Esophagus (tissue), 2 donors: Measurements from ENCODE around the gene SCMH1. TPM values are rescaled to one million over a fixed set of nuclear protein-coding genes. Genes with fewer than 3 reads are reported as not detected.

ENCODE experiments used
- H3K27ac ChIP-seq, 2 donors: one replicate each; pipeline ENCODE4 v1.5.1; 2013; ENCODE audit warnings: low read depth in 2 of 2, mild to moderate bottlenecking in 2 of 2, inconsistent platforms in 1 of 2, low read length in 1 of 2, moderate library complexity in 1 of 2
- H3K27me3 ChIP-seq, 2 donors: one replicate each; pipeline ENCODE4 v1.6.1; 2013; ENCODE audit warnings: low read length in 2 of 2, control low read depth in 1 of 2, mild to moderate bottlenecking in 1 of 2; ENCODE audit not compliant: insufficient read depth in 2 of 2, control insufficient read depth in 1 of 2
- H3K36me3 ChIP-seq, 2 donors: one replicate each; pipeline ENCODE4 v1.6.1; 2013; ENCODE audit warnings: low read length in 1 of 2; ENCODE audit not compliant: control insufficient read depth in 2 of 2, insufficient read depth in 2 of 2
- H3K4me1 ChIP-seq, 2 donors: one replicate each; pipeline ENCODE4 v1.6.1; 2013; ENCODE audit warnings: low read length in 1 of 2; ENCODE audit not compliant: control insufficient read depth in 2 of 2, insufficient read depth in 2 of 2
- H3K4me3 ChIP-seq, 2 donors: one replicate each; pipeline ENCODE4 v1.5.1; 2013; ENCODE audit warnings: low read length in 2 of 2, mild to moderate bottlenecking in 2 of 2, low read depth in 1 of 2, moderate library complexity in 1 of 2
- H3K9me3 ChIP-seq, 2 donors: one replicate each; pipeline ENCODE4 v1.6.1; 2013; ENCODE audit warnings: mild to moderate bottlenecking in 2 of 2, low read depth in 1 of 2, low read length in 1 of 2, moderate library complexity in 1 of 2; ENCODE audit not compliant: control insufficient read depth in 2 of 2, insufficient read depth in 1 of 2
- WGBS, 2 donors: extraction: QIAGEN DNeasy Blood & Tissue Kit; methylation state at CpG; one replicate each; pipeline ENCODE4 v1.1.7; 2013; 5-methylcytosine and 5-hydroxymethylcytosine counted together
- polyA plus RNA-seq, 2 donors: library from polyadenylated mRNA; stranded (reverse); fragments of 200-250 nt; gene quantifications; one replicate each; pipeline ENCODE4 v1.2.3, GENCODE V29; 2013
- donor health status: healthy with polysubstance abuse.
- donor health status: Bipolar disorder and iron deficiency.

SCMH1 gene
- polyA plus RNA-seq, 2 donors, result 11.1 to 12.8 TPM

GRCh38 chr1:41098730-41099460 lies 143.2 kb downstream of the SCMH1 start:
- no peak overlapping the region for H3K4me3 ChIP-seq
- WGBS, 2 donors, result 87 to 88% methylated on average over 5 of the region's 5 CpGs
- H3K27ac ChIP-seq, result no peak overlapping the region
- no peaks in the 10 kb centered on the region for H3K4me1 ChIP-seq
- H3K27me3 ChIP-seq, result no peaks in the 10 kb centered on the region
- H3K9me3 ChIP-seq, result no peaks in the 10 kb centered on the region
- H3K36me3 ChIP-seq, result no peaks in the 10 kb centered on the region

GRCh38 chr1:41097105-41097504 lies 145.0 kb downstream of the SCMH1 start:
- Histone ChIP-seq H3K36me3 (no peaks in the 10 kb centered on the region), H3K9me3 (no peaks in the 10 kb centered on the region), H3K4me1 (no peaks in the 10 kb centered on the region), H3K27ac (no peak overlapping the region), H3K4me3 (no peak overlapping the region), H3K27me3 (no peaks in the 10 kb centered on the region)
- WGBS, 2 donors, result 72 to 73% methylated on average over 4 of the region's 4 CpGs

- no peaks in the 10 kb centered on the region for H3K4me1 ChIP-seq
- 65 to 69% methylated on average over 5 of the region's 5 CpGs for WGBS, 2 donors
- H3K36me3 ChIP-seq, result no peaks in the 10 kb centered on the region
- no peaks in the 10 kb centered on the region for H3K9me3 ChIP-seq
- H3K27me3 ChIP-seq, result no peaks in the 10 kb centered on the region
- H3K27ac ChIP-seq, result no peak overlapping the region
- no peak overlapping the region for H3K4me3 ChIP-seq
Measured at GRCh38 chr1:41093826-41094225, 148.3 kb downstream of the SCMH1 start.

GRCh38 chr1:41086921-41087320 lies 155.2 kb downstream of the SCMH1 start:
- no peak overlapping the region for H3K4me3 ChIP-seq
- no peaks in the 10 kb centered on the region for H3K9me3 ChIP-seq
- H3K27me3 ChIP-seq, result no peaks in the 10 kb centered on the region
- H3K4me1 ChIP-seq, result no peaks in the 10 kb centered on the region
- H3K36me3 ChIP-seq, result no peaks in the 10 kb centered on the region
- H3K27ac ChIP-seq, result no peak overlapping the region

- 89 to 92% methylated on average over 2 of the region's 2 CpGs for WGBS, 2 donors
- H3K9me3 ChIP-seq, result no peaks in the 10 kb centered on the region
- no peaks in the 10 kb centered on the region for H3K27me3 ChIP-seq
- peaks cover 0 to 2% of the 10 kb centered on the region in 2 donors for H3K36me3 ChIP-seq
- H3K4me3 ChIP-seq, result no peak overlapping the region
- no peaks in the 10 kb centered on the region for H3K4me1 ChIP-seq
- no peak overlapping the region for H3K27ac ChIP-seq
Measured at GRCh38 chr1:41078616-41079015, 163.5 kb downstream of the SCMH1 start.

- Histone ChIP-seq H3K4me3 (no peak overlapping the region), H3K36me3 (peaks cover 0 to 2% of the 10 kb centered on the region in 2 donors), H3K9me3 (no peaks in the 10 kb centered on the region), H3K4me1 (no peaks in the 10 kb centered on the region), H3K27me3 (no peaks in the 10 kb centered on the region), H3K27ac (no peak overlapping the region)
- 98 to 100% methylated on average over 3 of the region's 3 CpGs for WGBS, 2 donors
Measured at GRCh38 chr1:41078193-41078592, 163.9 kb downstream of the SCMH1 start.

GRCh38 chr1:41073971-41074370 lies 168.1 kb downstream of the SCMH1 start:
- Histone ChIP-seq H3K27me3 (no peaks in the 10 kb centered on the region), H3K36me3 (peaks cover 0 to 2% of the 10 kb centered on the region in 2 donors), H3K4me3 (no peak overlapping the region), H3K27ac (no peak overlapping the region), H3K4me1 (no peaks in the 10 kb centered on the region), H3K9me3 (no peaks in the 10 kb centered on the region)

- no peaks in the 10 kb centered on the region for H3K27me3 ChIP-seq
- 89 to 96% methylated on average over 1 of the region's 1 CpG for WGBS, 2 donors
Measured at GRCh38 chr1:41072051-41072450, 170.1 kb downstream of the SCMH1 start.

GRCh38 chr1:41056907-41057306 lies 185.2 kb downstream of the SCMH1 start:
- Histone ChIP-seq H3K4me1 (no peaks in the 10 kb centered on the region), H3K27me3 (no peaks in the 10 kb centered on the region), H3K36me3 (peaks cover 0 to 2% of the 10 kb centered on the region in 2 donors), H3K4me3 (no peak overlapping the region), H3K27ac (no peak overlapping the region), H3K9me3 (no peaks in the 10 kb centered on the region)
- 95 to 96% methylated on average over 5 of the region's 5 CpGs for WGBS, 2 donors

More at GRCh38 chr1:41072051-41072450, 170.1 kb downstream of the SCMH1 start:
- Histone ChIP-seq H3K36me3 (peaks cover 0 to 2% of the 10 kb centered on the region in 2 donors), H3K9me3 (no peaks in the 10 kb centered on the region), H3K27ac (no peak overlapping the region), H3K4me3 (no peak overlapping the region), H3K4me1 (no peaks in the 10 kb centered on the region)

GRCh38 chr1:41053316-41053715 lies 188.8 kb downstream of the SCMH1 start:
- no peaks in the 10 kb centered on the region for H3K9me3 ChIP-seq
- no peaks in the 10 kb centered on the region for H3K4me1 ChIP-seq
- 82 to 87% methylated on average over 2 of the region's 2 CpGs for WGBS, 2 donors
- no peak overlapping the region for H3K27ac ChIP-seq
- peaks cover 0 to 3% of the 10 kb centered on the region in 2 donors for H3K36me3 ChIP-seq
- H3K27me3 ChIP-seq, result no peaks in the 10 kb centered on the region
- no peak overlapping the region for H3K4me3 ChIP-seq
